Stimulated activated CD4-positive, alpha-beta T cell treated with anti-CD3 and anti-CD28 coated beads, Interleukin-15, amount 100 ng/mL, for 48 hours (primary cell): ENCODE data around the gene MOCS2.

Experiments
- DNase-seq, 2 donors: peaks; one replicate each; pipeline ENCODE4 v3.0.0-alpha.2; 2020; ENCODE audit warnings: low read depth in 2 of 2

MOCS2 gene

GRCh38 chr5:53052499-53052898, 57.1 kb downstream of the MOCS2 start:
- no peak for DNase-seq

GRCh38 chr5:53048248-53048647, 61.3 kb downstream of the MOCS2 start:
- no peak for DNase-seq
